Activated CD4-positive, alpha-beta memory T cell treated with anti-CD3 and anti-CD28 coated beads, Interleukin-2, amount 10 ng/mL, durations not matched to agents 7 days and 5 days (primary cell): ENCODE measurements around the gene UBXN4. TPM values are rescaled to one million over a fixed set of nuclear protein-coding genes. Genes with fewer than 3 reads are reported as not detected.

ENCODE experiments used
- CTCF ChIA-PET: fragments of 350-600 bp; sonication (Branson Sonifier 250); formaldehyde crosslinking; loops from one replicate; lab custom pipeline; 2021; ENCODE audit warnings: antibody characterized with exemption, inconsistent platforms; lab: Charles Lee
- POLR2A ChIA-PET: fragments of 350-600 bp; sonication (Branson Sonifier 250); formaldehyde crosslinking; loops from one replicate; lab custom pipeline; 2021; ENCODE audit warnings: antibody characterized with exemption; lab: Charles Lee
- DNase-seq: peaks from one replicate; pipeline ENCODE4 v3.0.0-alpha.2; 2020
- H3K27ac Mint-ChIP-seq: one replicate; pipeline ENCODE4 v1.8.0; 2021; ENCODE audit warnings: mild to moderate bottlenecking, mixed read lengths
- H3K27me3 Mint-ChIP-seq: one replicate; pipeline ENCODE4 v1.8.0; 2021; ENCODE audit warnings: mixed read lengths
- H3K36me3 Mint-ChIP-seq: one replicate; pipeline ENCODE4 v1.8.0; 2021; ENCODE audit warnings: low read depth, mixed read lengths
- H3K4me1 Mint-ChIP-seq: one replicate; pipeline ENCODE4 v1.8.0; 2021; ENCODE audit warnings: mixed read lengths
- H3K4me3 Mint-ChIP-seq: one replicate; pipeline ENCODE4 v1.8.0; 2021; ENCODE audit warnings: mild to moderate bottlenecking, mixed read lengths
- H3K9me3 Mint-ChIP-seq: one replicate; pipeline ENCODE4 v1.8.0; 2021; ENCODE audit warnings: mixed read lengths
- total RNA-seq, 2 experiments: library from RNA; stranded (reverse); gene quantifications; one replicate each; pipeline ENCODE4 v1.2.3, GENCODE V29; 2021

Gene UBXN4
- total RNA-seq, 2 experiments from 2014 or later, result 118 to 126 TPM

DNA sequence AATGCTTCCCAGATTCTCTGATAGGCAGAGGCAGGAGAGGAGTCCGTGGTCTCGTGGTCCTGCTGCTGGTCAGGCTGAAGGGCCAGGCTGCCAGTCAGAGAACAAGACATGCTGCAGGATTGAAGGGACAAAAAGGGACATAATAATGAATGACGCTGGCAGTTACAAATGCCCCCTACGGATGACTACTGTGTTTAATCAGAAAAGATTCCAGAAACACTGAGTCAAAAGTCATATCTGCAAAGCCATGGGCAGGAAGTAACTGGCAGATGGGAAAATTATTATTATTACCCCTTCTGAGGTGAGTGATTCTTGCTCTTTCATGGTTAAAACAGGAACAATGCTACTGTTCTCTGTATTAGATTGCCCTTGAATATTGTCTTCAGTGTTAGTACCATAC is 76.3 kb downstream of the UBXN4 start:
- Mint-ChIP-seq H3K27me3 (no peaks in the 10 kb centered on the region), H3K36me3 (peaks cover 7% of the 10 kb centered on the region), H3K4me1 (peaks cover 33% of the 10 kb centered on the region), H3K27ac (no peak overlapping the region), H3K9me3 (peaks cover 10% of the 10 kb centered on the region), H3K4me3 (no peak overlapping the region)
- ChIA-PET POLR2A (interaction anchor here (4.0 kb wide), 1 partner anchor 58 kb away, joined by 19 read pairs; the partner anchor contains the start of gene MCM6), CTCF (interaction anchor here (0.8 to 4.5 kb wide), 6 partner anchors 16 to 566 kb away, joined by 3 to 28 read pairs (median 4); no protein-coding TSS in a partner anchor)
- DNase-seq, result no peak

DNA sequence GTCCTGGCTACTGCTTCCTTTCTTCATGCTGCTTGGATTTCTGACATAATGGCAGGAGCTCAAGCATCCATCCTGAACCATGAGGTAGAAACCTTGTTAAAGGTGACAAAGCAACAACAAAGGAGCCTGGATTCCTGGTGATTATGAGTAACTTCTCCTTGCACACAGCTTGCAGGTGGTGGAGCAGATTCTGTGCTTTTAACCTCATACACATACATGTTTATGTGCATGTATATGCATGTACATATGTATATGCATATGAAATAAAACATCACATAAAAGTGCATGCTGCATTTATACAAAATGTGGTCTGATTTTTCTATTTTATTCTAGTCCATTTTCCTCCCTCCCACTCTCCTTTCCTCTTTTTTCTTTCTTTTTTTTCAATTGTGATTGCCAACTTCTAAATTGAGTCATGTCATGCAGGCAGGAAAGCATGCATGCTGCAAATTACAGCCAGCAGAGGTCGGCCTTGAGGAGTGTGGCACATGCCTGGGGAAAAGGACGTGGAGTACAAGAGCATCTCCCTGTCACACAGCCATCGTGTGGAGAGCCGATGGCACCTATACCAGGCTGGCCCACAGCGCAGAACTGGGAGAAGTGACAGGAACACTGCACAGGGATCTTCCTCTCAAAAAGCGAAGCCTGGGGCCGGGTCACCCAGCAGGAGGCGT is 77.4 kb downstream of the UBXN4 start:
- Mint-ChIP-seq H3K27me3 (peaks cover 2% of the 10 kb centered on the region), H3K36me3 (peaks cover 13% of the 10 kb centered on the region), H3K27ac (peak overlapping the region; percentile 23), H3K9me3 (peaks cover 13% of the 10 kb centered on the region), H3K4me3 (no peak overlapping the region), H3K4me1 (peaks cover 35% of the 10 kb centered on the region)
- peak; percentile 65 for DNase-seq
- ChIA-PET POLR2A (interaction anchor here (1.5 to 4.0 kb wide), 6 partner anchors 23 to 565 kb away, joined by 4 to 19 read pairs (median 8); partner anchors contain the start of gene MCM6), CTCF (interaction anchor here (0.6 to 4.5 kb wide), 10 partner anchors 15 to 1715 kb away, joined by 3 to 28 read pairs (median 4); no protein-coding TSS in a partner anchor)

DNA sequence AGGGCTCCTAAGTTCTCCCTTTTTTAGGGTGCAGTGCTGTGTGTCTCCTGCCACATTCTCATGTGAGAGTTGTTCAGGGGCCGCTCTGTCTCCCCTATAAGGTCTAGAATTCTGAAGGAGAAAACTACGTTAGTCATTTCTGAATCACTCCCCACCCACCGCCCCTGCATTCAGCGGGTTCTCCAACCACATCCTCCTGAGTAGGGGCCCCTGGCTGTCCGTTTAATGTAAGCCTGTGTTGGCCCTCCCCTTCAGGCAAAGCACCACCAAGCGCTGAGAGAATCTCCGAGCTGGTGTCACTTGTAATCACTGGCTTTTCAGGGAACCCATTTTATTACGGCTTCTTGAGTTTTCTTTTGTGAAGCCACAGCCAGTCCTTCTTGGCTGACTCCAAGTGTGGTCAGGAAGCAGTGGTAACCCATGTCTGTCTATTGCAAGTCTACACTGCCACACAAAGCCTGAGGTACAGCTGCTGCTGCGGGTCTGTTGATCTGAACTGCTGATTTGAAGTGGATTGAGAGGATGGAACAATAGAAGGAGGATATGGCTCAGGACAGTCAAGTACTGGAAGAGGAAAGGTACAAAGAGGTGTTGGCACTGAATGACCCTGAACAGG is 78.5 kb downstream of the UBXN4 start:
- peak overlapping the region; percentile 78 for H3K27ac Mint-ChIP-seq
- H3K4me3 Mint-ChIP-seq, result peak overlapping the region; percentile 48
- ChIA-PET POLR2A (interaction anchor here (0.7 to 4.0 kb wide), 12 partner anchors 17 to 564 kb away, joined by 3 to 19 read pairs (median 4); partner anchors contain the start of genes LCT and MCM6), CTCF (interaction anchor here (1.0 to 4.5 kb wide), 6 partner anchors 16 to 564 kb away, joined by 3 to 28 read pairs (median 4); no protein-coding TSS in a partner anchor)
- DNase-seq, result peak; percentile 87
- H3K9me3 Mint-ChIP-seq, result peaks cover 13% of the 10 kb centered on the region
- peaks cover 2% of the 10 kb centered on the region for H3K27me3 Mint-ChIP-seq
- H3K4me1 Mint-ChIP-seq, result peaks cover 35% of the 10 kb centered on the region
- peaks cover 13% of the 10 kb centered on the region for H3K36me3 Mint-ChIP-seq

DNA sequence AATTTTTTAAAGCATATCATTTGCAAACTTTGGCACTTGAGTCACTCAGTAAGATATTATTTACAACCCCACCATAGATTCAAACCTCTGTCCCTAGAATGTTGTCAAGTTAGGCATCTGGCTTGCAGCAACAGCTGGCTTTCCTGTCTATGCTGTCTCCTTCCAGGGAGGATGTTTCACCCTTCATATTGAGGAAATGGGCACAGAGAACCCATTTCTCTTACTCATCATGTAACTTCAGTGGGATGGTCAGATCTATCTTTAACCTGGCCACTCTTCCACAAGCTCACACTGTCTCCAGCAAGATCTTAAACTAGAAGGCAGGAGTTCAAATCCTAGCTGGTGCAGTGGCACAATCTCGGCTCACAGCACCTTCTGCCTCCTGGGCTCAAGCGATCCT is 79.5 kb downstream of the UBXN4 start:
- peaks cover 13% of the 10 kb centered on the region for H3K9me3 Mint-ChIP-seq
- H3K27me3 Mint-ChIP-seq, result peaks cover 2% of the 10 kb centered on the region
- H3K36me3 Mint-ChIP-seq, result peaks cover 13% of the 10 kb centered on the region
- DNase-seq, result no peak
- peaks cover 35% of the 10 kb centered on the region for H3K4me1 Mint-ChIP-seq
- ChIA-PET CTCF (interaction anchor here (1.4 kb wide), 1 partner anchor 54 kb away, joined by 3 read pairs; no protein-coding TSS in a partner anchor), POLR2A (interaction anchor here (1.0 to 4.0 kb wide), 7 partner anchors 21 to 506 kb away, joined by 3 to 19 read pairs (median 8); partner anchors contain the start of gene MCM6)
- H3K27ac Mint-ChIP-seq, result peak overlapping the region; percentile 78
- H3K4me3 Mint-ChIP-seq, result no peak overlapping the region

DNA sequence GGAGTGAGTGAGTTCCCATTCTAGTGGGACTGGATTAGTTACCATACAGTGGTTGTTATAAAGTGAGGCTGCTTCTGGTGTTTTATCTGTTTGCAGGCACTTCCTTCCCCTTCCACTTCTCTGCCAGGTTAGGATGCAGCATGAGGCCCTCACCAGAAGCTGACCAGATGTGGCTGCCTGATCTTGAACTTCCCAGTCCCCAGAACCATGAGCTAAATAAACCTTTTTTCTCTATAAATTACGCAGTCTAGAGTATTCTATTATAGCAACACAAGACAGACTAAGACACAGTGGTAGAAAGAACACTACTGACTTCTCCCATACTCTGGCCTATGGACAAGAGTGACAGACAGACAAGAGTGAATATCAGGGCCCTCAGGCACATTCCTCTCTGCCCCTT is 81.2 kb downstream of the UBXN4 start:
- Mint-ChIP-seq H3K27ac (no peak overlapping the region), H3K4me3 (no peak overlapping the region), H3K9me3 (peaks cover 13% of the 10 kb centered on the region), H3K36me3 (peaks cover 13% of the 10 kb centered on the region), H3K4me1 (peaks cover 35% of the 10 kb centered on the region), H3K27me3 (peaks cover 2% of the 10 kb centered on the region)
- POLR2A ChIA-PET, result no interaction called here
- CTCF ChIA-PET, result no interaction called here
- DNase-seq, result no peak

DNA sequence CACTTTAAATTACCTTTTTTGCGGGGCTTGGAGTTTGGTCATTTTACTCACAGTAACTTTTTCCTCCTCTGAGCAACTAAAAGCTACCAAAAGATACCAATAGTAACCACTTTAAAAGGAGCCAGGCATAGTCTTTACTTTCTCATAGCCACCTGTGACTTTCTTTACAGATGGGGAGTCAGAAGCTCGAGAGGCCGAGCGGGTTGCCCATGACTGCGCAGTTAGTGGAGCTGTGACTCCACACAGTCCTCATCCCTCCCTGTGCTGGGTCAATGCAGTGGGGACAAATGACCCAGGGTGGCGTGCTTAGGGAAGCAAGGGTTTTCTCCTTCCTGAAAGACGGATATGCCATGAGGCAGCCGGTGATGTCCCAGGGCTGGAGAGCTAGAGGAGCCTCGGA is 83.5 kb downstream of the UBXN4 start:
- Mint-ChIP-seq H3K4me3 (no peak overlapping the region), H3K27ac (no peak overlapping the region), H3K27me3 (peaks cover 2% of the 10 kb centered on the region), H3K9me3 (peaks cover 13% of the 10 kb centered on the region), H3K36me3 (peaks cover 13% of the 10 kb centered on the region), H3K4me1 (peaks cover 22% of the 10 kb centered on the region)
- ChIA-PET POLR2A (no interaction called here), CTCF (interaction anchor here (1.6 kb wide), 1 partner anchor 28 kb away, joined by 5 read pairs; no protein-coding TSS in a partner anchor)
- DNase-seq, result no peak

DNA sequence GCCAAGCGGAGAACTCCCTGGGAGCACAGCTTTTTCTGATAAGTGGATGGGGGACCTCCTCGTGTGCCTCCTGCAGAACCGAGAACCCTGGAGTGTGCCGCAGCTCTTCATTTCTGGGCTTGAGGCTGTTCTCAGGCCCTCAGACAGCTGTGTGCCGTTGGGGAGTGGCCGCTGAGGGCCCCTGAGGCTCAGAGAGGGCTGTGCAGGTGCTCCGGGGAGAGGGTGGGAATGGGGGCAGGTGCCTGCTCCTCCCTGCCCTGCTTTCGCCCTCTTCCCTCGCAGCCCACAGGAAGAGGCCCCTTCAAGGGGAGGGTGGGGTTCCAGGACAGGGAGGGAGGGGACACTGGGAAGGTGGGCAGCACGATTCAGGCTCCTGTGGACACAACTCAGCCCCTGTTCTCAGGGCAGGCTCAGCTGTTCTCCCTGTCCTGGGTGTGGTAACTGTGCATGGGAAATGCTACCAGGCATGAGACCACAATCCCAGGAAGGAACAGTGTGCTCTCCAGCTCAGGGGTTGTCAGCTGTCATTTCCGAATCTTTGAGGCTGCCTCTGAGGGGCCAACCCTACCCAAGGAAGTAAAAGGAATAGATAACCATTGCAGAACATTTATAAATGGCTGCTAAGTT is 84.0 kb downstream of the UBXN4 start:
- POLR2A ChIA-PET, result no interaction called here
- peaks cover 2% of the 10 kb centered on the region for H3K27me3 Mint-ChIP-seq
- no peak overlapping the region for H3K4me3 Mint-ChIP-seq
- H3K9me3 Mint-ChIP-seq, result peaks cover 13% of the 10 kb centered on the region
- no peak for DNase-seq
- CTCF ChIA-PET, result interaction anchor here (1.6 kb wide), 1 partner anchor 28 kb away, joined by 5 read pairs; no protein-coding TSS in a partner anchor
- H3K36me3 Mint-ChIP-seq, result peaks cover 13% of the 10 kb centered on the region
- no peak overlapping the region for H3K27ac Mint-ChIP-seq
- H3K4me1 Mint-ChIP-seq, result peaks cover 16% of the 10 kb centered on the region

DNA sequence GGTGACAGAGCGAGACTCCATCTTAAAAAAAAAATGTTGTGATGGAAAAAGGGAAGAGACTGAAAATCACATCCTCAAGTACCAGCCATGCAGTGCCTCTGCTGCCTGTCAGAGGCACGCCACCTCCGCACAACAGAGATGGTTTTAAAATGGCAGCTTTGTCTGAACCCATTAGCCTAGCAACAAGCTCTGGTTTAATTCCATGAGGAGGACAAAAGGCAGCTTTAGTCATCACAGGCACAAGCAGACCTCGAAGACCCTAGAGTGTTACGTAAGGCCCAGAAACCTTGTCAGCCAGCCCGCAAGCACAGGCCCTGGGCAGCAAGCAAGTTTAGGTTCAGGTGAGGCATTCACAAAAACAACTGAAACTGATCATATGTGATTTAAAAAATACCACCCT is 84.9 kb downstream of the UBXN4 start:
- Mint-ChIP-seq H3K4me1 (peaks cover 9% of the 10 kb centered on the region), H3K27me3 (peaks cover 2% of the 10 kb centered on the region), H3K27ac (no peak overlapping the region), H3K4me3 (no peak overlapping the region), H3K9me3 (peaks cover 13% of the 10 kb centered on the region), H3K36me3 (peaks cover 13% of the 10 kb centered on the region)
- ChIA-PET CTCF (interaction anchor here (0.9 kb wide), 1 partner anchor 15 kb away, joined by 3 read pairs; no protein-coding TSS in a partner anchor), POLR2A (no interaction called here)
- DNase-seq, result no peak

DNA sequence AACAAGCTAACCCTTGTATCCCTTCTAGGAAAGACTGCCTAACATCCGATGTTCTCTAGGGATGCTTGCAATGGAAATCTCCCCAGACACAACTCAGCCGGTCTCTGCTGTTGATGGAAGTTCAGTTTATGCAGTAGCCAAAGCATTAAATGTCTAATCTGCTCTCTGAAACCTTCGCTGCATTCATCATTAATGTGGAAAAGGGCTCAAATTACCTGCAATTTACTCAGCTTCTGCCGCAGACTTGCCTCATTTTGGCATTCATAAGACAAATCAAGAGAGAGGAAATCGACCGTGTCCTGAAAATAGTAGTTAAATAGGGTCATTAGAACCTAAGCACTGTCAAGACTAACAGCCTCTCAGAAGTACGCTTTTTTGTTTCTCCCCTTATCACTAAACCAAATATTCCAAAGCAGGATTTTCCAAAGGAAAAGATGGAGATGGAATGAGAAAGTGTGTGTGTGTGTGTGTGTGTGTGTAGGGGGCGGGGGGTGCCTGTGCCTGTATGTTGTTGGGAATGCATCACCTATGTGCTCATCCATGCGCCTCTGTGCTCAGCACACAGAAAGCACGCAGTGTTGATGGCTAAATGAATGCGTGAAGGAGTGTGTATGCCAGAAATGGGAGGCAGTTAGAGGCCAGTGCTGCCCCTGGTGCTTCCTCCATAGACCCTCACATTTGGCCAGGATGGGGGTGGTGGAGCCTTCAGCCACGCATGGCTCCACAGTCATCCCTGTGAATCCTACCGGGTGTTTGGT is 87.9 kb downstream of the UBXN4 start:
- Mint-ChIP-seq H3K27me3 (no peaks in the 10 kb centered on the region), H3K27ac (no peak overlapping the region), H3K36me3 (no peaks in the 10 kb centered on the region), H3K9me3 (no peaks in the 10 kb centered on the region), H3K4me1 (no peaks in the 10 kb centered on the region), H3K4me3 (no peak overlapping the region)
- POLR2A ChIA-PET, result no interaction called here
- CTCF ChIA-PET, result no interaction called here
- DNase-seq, result no peak

DNA sequence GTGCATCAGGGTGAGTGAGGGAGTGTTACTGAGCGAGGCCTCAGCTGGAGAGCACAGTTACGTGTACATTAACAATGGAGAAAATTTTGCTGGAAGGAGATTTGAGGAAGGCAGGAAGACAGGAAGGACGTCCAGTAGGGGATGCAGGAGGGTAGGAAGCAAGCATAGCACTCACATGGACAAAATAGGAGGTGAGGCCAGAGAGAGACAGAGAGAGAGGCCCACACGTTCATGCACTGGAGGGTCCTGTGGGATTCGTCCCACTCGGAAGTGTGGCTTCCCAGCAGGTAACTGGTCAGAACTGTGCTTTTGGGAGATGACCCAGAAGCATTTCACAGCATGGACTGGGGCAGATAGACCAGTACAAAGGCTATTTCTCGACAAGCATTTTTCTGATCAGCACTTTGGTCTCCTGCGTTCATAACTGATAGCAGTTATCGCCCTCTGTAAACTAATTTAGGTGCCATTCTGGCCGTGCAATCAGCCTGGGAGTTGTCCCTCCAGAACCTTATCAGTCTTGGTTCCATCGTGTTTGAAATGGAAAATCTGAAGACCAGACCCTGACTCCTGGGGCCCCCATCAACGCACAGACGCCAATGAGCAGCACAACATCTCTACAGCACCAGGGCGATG is 89.6 kb downstream of the UBXN4 start:
- DNase-seq, result no peak
- Mint-ChIP-seq H3K4me1 (peaks cover 6% of the 10 kb centered on the region), H3K9me3 (no peaks in the 10 kb centered on the region), H3K27me3 (no peaks in the 10 kb centered on the region), H3K36me3 (peaks cover 2% of the 10 kb centered on the region), H3K4me3 (no peak overlapping the region), H3K27ac (no peak overlapping the region)
- POLR2A ChIA-PET, result no interaction called here
- CTCF ChIA-PET, result no interaction called here

DNA sequence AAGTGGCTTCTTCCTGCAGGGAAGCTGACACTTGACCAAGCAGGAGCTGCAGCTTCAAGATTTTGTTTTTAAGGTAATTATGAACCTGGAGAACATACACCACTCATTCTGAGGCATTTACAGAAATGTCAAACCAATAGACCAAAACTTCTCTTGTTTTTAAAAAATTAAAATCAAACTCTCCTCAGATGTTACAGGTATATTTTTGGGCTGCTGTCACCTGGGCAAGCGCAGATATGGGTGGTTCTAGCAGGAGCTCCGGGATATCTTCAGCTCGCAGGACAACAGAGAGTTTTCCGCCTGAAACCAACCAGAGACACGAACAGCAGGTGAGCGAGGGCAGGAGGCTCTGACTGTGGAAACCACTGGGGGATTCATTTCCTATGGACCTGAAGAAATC is 91.2 kb downstream of the UBXN4 start:
- H3K27me3 Mint-ChIP-seq, result no peaks in the 10 kb centered on the region
- H3K36me3 Mint-ChIP-seq, result peaks cover 8% of the 10 kb centered on the region
- H3K27ac Mint-ChIP-seq, result no peak overlapping the region
- ChIA-PET CTCF (no interaction called here), POLR2A (interaction anchor here (1.2 kb wide), 1 partner anchor 42 kb away, joined by 4 read pairs; no protein-coding TSS in a partner anchor)
- peaks cover 9% of the 10 kb centered on the region for H3K4me1 Mint-ChIP-seq
- no peaks in the 10 kb centered on the region for H3K9me3 Mint-ChIP-seq
- DNase-seq, result no peak
- no peak overlapping the region for H3K4me3 Mint-ChIP-seq
